Cardiac muscle cell (in vitro differentiated cells and primary cell): Measurements from ENCODE around the gene CHKA. TPM values are rescaled to one million over a fixed set of nuclear protein-coding genes. Genes with fewer than 3 reads are reported as not detected.
"Not testable (repeated sequence)": the region's sequence is repeated elsewhere in the genome, so short reads cannot be mapped to it uniquely, and the experiment has no call there.

Experiments used
- DNase-seq, 2 donors: peaks; one replicate each; pipeline versions ENCODE4 v3.0.0 to v3.0.0-alpha.2; 2010 to 2017; ENCODE audit warnings: low read depth in 1 of 2, low spot score in 1 of 2
- H3K27ac ChIP-seq: fragments of 200-600 bp; sonication (generic); 2 replicates; pipeline ENCODE4 v1.5.1; 2016
- H3K27me3 ChIP-seq: fragments of 200-600 bp; sonication (generic); 2 replicates; pipeline ENCODE4 v1.6.0; 2016; ENCODE audit warnings: control low read depth
- H3K36me3 ChIP-seq: fragments of 200-600 bp; sonication (generic); 2 replicates; pipeline ENCODE4 v1.5.1; 2016; ENCODE audit warnings: control low read depth
- H3K4me1 ChIP-seq: fragments of 200-600 bp; sonication (generic); 2 replicates; pipeline ENCODE4 v1.8.1; 2017; ENCODE audit warnings: low read depth, mild to moderate bottlenecking, mixed run types
- H3K4me3 ChIP-seq: fragments of 200-600 bp; sonication (generic); 2 replicates; pipeline ENCODE4 v1.5.1; 2016; ENCODE audit warnings: mild to moderate bottlenecking
- H3K9me3 ChIP-seq: fragments of 200-600 bp; sonication (generic); 2 replicates; pipeline ENCODE4 v1.5.1; 2017; ENCODE audit warnings: low read depth, mild to moderate bottlenecking, control low read depth
- polyA plus RNA-seq: library from polyadenylated mRNA; unstranded; fragments of >200 nt; fragmentation: Nextera tagmentation; extraction: Ambion mirVana; gene quantifications from 2 replicates; pipeline ENCODE4 v1.2.1, GENCODE V29; 2016
- total RNA-seq: library from RNA; depleted of rRNA; stranded (reverse); fragments of >200 nt; gene quantifications from 2 replicates; pipeline ENCODE4 v1.2.3, GENCODE V29; 2016
- TF ChIP-seq, protein P1 (sequence below): IDR thresholded peaks from 2 replicates; pipeline ENCODE4 v1.5.1; 2012; ENCODE audit warnings: low read depth, mild to moderate bottlenecking, low read length

Gene CHKA
- total and polyA plus RNA-seq, 2 experiments from 2014 or later: 37.6 to 143 TPM

DNA sequence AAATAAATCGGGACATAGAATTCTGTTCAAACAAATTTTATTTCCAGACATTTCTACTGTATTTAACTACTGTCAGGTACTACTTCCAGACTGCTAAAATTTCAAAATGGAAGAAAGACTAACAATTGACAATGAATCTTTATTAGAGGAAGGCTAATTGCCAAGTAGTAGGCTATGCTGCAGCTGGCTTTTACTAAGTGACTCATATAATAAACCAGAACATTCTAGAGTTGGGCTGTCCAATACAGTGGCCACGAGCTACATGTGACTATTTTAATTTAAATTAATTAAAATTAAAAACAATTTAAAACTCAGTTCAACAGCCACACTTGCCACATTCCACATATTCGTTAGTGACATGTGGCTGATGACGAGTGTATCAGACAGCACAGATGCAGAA lies 27.6 kb downstream of the CHKA start:
- Histone ChIP-seq H3K36me3 (peaks cover 8% of the 10 kb centered on the region), H3K4me1 (peaks cover 3% of the 10 kb centered on the region), H3K9me3 (no peaks in the 10 kb centered on the region), H3K4me3 (no peak overlapping the region), H3K27ac (no peak overlapping the region), H3K27me3 (no peaks in the 10 kb centered on the region)
- no peak for DNase-seq
- TF ChIP-seq, protein P1, sequence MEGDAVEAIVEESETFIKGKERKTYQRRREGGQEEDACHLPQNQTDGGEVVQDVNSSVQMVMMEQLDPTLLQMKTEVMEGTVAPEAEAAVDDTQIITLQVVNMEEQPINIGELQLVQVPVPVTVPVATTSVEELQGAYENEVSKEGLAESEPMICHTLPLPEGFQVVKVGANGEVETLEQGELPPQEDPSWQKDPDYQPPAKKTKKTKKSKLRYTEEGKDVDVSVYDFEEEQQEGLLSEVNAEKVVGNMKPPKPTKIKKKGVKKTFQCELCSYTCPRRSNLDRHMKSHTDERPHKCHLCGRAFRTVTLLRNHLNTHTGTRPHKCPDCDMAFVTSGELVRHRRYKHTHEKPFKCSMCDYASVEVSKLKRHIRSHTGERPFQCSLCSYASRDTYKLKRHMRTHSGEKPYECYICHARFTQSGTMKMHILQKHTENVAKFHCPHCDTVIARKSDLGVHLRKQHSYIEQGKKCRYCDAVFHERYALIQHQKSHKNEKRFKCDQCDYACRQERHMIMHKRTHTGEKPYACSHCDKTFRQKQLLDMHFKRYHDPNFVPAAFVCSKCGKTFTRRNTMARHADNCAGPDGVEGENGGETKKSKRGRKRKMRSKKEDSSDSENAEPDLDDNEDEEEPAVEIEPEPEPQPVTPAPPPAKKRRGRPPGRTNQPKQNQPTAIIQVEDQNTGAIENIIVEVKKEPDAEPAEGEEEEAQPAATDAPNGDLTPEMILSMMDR: no peak

DNA sequence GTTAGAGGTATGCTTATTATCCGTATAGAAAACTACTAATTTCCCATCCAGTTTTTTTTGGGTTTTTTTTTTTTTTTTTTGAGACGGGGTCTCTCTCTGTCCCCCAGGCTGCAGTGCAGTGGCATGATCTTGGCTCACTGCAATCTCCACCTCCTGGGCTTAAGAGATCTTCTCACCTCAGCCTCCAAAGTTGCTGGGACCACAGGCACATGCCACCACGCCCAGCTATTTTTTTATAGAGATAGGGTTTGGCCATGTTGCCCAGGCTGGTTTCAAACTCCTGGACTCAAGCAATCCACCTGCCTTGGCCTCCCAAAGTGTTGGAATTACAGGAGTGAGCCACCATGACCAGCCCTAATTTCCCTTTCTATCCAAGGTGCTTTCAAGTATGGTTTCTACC lies 28.2 kb downstream of the CHKA start:
- not testable (repeated sequence) for H3K36me3 ChIP-seq, H3K4me1 ChIP-seq, DNase-seq, H3K4me3 ChIP-seq, H3K27ac ChIP-seq, H3K27me3 ChIP-seq, H3K9me3 ChIP-seq

DNA sequence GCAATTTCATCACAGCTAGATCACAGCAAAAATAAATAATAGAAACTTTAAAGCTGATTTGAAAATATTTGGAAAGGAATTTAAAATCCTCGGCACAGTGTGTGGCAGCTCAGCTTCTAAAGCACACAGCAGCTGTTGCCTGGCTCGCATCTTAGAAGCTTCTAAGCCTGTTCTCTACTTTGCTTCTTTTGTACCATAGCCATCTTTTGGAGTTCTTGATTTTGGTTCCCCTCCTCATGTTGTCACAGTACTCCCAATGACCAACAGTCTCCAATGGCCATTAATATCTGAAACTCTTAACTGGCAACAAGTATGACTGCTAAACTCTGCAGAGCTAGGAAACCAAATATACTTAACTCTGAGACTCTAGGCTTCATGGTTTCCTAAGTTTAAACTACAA lies 28.8 kb downstream of the CHKA start:
- Histone ChIP-seq H3K4me3 (no peak overlapping the region), H3K27me3 (no peaks in the 10 kb centered on the region), H3K36me3 (peaks cover 8% of the 10 kb centered on the region), H3K9me3 (no peaks in the 10 kb centered on the region), H3K27ac (no peak overlapping the region), H3K4me1 (peaks cover 3% of the 10 kb centered on the region)
- DNase-seq: no peak
- TF ChIP-seq, protein P1: no peak

DNA sequence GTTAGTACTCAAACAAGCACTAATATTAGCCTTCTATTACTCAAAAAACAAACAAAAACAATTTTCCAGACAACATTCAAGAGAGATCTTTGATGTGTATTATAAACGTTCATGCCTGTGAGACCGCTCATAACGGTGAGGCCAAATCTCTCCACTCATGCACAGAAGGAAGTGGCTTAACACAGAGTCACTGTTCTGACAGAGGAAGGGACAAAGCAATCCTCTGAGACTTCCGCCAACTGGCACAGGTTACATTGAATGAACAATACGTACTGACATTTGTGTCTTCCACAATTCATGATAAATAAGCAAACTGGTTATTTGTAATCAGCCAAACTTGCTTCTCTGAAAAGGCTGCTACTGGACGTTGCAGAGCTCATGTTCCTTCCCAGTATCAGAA lies 30.5 kb downstream of the CHKA start:
- no peaks in the 10 kb centered on the region for H3K9me3 ChIP-seq
- no peak for DNase-seq

DNA sequence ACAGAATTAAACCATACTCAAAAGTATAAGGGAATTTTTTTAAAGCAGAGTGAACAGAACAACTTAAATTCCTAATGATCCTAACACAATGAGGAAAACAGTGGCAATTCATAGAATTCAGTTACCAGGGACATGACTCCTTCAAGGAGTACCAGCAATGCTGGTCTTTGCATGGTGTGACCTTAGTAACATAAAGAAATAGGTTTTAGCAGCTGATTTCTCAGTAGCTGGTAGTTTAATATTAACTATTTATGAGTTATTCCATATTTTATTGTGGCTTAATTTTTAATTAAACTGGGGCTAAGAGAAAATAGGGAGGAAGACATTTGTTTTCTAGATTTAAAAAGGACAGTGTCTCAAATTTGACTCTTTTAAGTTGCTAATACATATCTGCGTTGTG lies 30.9 kb downstream of the CHKA start:
- no peak for DNase-seq
- Histone ChIP-seq H3K36me3 (peaks cover 3% of the 10 kb centered on the region), H3K9me3 (no peaks in the 10 kb centered on the region), H3K4me1 (peaks cover 3% of the 10 kb centered on the region), H3K4me3 (no peak overlapping the region), H3K27me3 (no peaks in the 10 kb centered on the region), H3K27ac (no peak overlapping the region)
- TF ChIP-seq, protein P1: no peak

More for the DNA sequence above, 30.5 kb downstream of the CHKA start:
- Histone ChIP-seq H3K36me3 (peaks cover 3% of the 10 kb centered on the region), H3K27ac (peak overlapping the region; percentile 12), H3K27me3 (no peaks in the 10 kb centered on the region), H3K4me3 (no peak overlapping the region), H3K4me1 (peaks cover 3% of the 10 kb centered on the region)
- TF ChIP-seq, protein P1: no peak

DNA sequence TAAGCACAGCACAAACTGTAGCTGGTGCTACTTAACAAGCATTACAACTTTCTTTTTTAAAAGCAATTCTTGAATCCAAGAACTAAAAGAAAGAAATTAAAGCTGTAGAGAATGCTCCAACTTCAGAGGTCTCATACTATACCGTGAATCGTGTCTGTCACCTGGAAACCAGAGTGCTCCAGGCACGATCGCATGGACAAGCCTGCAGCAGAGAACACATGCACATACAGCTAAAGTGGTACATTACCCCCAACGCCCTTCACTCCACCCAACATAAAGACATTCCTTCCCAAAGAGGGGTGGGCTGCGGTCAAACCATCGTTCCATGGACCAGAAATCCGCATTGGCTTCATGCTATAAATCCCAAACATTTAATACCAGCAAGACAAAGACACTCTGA lies 31.5 kb downstream of the CHKA start:
- H3K9me3 ChIP-seq: no peaks in the 10 kb centered on the region
- peaks cover 3% of the 10 kb centered on the region for H3K4me1 ChIP-seq
- no peak for DNase-seq
- no peak overlapping the region for H3K4me3 ChIP-seq
- H3K27ac ChIP-seq: no peak overlapping the region
- H3K36me3 ChIP-seq: peaks cover 3% of the 10 kb centered on the region
- TF ChIP-seq, protein P1: no peak
- H3K27me3 ChIP-seq: no peaks in the 10 kb centered on the region
